Transverse colon (tissue), 4 donors: ENCODE results near the gene ALDH16A1. TPM values are rescaled to one million over a fixed set of nuclear protein-coding genes. Genes with fewer than 3 reads are reported as not detected.

Source experiments
- DNase-seq: peaks from one replicate; pipeline ENCODE4 v3.0.0-alpha.2; 2019
- H3K27ac ChIP-seq, 4 donors: fragments of 200-600 bp; sonication (generic); 2 replicates each; pipeline ENCODE4 v1.5.1; 2016 to 2018; ENCODE audit warnings: inconsistent platforms in 4 of 4
- H3K27me3 ChIP-seq: fragments of 200-600 bp; sonication (generic); 2 replicates; pipeline ENCODE4 v1.5.1; 2017; ENCODE audit warnings: inconsistent platforms
- H3K36me3 ChIP-seq, 4 donors: fragments of 200-600 bp; sonication (generic); 2 replicates each; pipeline ENCODE4 v1.5.1; 2017 to 2019; ENCODE audit warnings: inconsistent platforms in 4 of 4
- H3K4me1 ChIP-seq, 4 donors: fragments of 200-600 bp; sonication (generic); 2 replicates each; pipeline ENCODE4 v1.5.1; 2017 to 2020; ENCODE audit warnings: inconsistent platforms in 4 of 4
- H3K4me3 ChIP-seq, 4 donors: fragments of 200-600 bp; sonication (generic); 1 replicate in 1 of 4; 2 replicates in 3 of 4; pipeline versions ENCODE4 v1.5.1 to v1.6.1; 2017 to 2019; ENCODE audit warnings: inconsistent platforms in 4 of 4
- H3K9me3 ChIP-seq, 2 donors: fragments of 200-600 bp; sonication (generic); 2 replicates each; pipeline ENCODE4 v1.5.1; 2017 to 2019; ENCODE audit warnings: inconsistent platforms in 2 of 2
- EP300 ChIP-seq: sonication (generic); formaldehyde crosslinking; IDR thresholded peaks from one replicate; pipeline ENCODE4 v1.6.1; 2017; ENCODE audit warnings: antibody characterized with exemption, low read depth
- POLR2A ChIP-seq: fragments of 450-650 bp; IDR thresholded peaks from one replicate; pipeline ENCODE4 v1.6.1; 2016; ENCODE audit warnings: antibody characterized with exemption, mild to moderate bottlenecking, moderate library complexity
- POLR2AphosphoS5 ChIP-seq, 3 donors: sonication (generic); formaldehyde crosslinking; IDR thresholded peaks; one replicate each; pipeline ENCODE4 v1.6.1; 2016; ENCODE audit warnings: antibody characterized with exemption in 3 of 3
- WGBS, 2 donors: methylation state at CpG; one replicate each; pipeline ENCODE4 v1.1.5; 2018; ENCODE audit warnings: low coverage in 1 of 2; 5-methylcytosine and 5-hydroxymethylcytosine counted together
- in situ Hi-C, 4 donors: fragments of 200-750 bp; cut with MboI; loops; one replicate each; pipeline versions ENCODE4 v1.15.0 to v1.15.1; 2017; ENCODE audit warnings: low sequenced_read_pairs in 3 of 4, low pct_ligation_motif_present in 1 of 4, low pct_unique_long_range_greater_than_20kb in 1 of 4
- intact Hi-C: fragments of 100-400 bp; cut with DNase I; formaldehyde crosslinking; loops from one replicate; pipeline ENCODE4 v1.15.1; 2023; ENCODE audit warnings: low total_unique reads
- total RNA-seq, 4 donors: library from RNA; depleted of rRNA; stranded (reverse); fragments of >200 nt; gene quantifications; one replicate each; pipeline ENCODE4 v1.1.0, GENCODE V29; 2016
- TF ChIP-seq, protein P1 (sequence below), 5 experiments: fragments of 200-600 bp in 3 of 5; fragments of 450-650 bp in 2 of 5; sonication (generic) in 3 of 5; IDR thresholded peaks; 1 replicate in 2 of 5; 2 replicates in 3 of 5; pipeline ENCODE4 v1.5.1; 2016 to 2017; ENCODE audit warnings: antibody characterized with exemption in 5 of 5, inconsistent platforms in 3 of 5, mild to moderate bottlenecking in 2 of 5, moderate library complexity in 1 of 5

Gene ALDH16A1
- total RNA-seq, 4 donors from 2014 or later, result 24.3 to 465 (median 43.1) TPM

DNA sequence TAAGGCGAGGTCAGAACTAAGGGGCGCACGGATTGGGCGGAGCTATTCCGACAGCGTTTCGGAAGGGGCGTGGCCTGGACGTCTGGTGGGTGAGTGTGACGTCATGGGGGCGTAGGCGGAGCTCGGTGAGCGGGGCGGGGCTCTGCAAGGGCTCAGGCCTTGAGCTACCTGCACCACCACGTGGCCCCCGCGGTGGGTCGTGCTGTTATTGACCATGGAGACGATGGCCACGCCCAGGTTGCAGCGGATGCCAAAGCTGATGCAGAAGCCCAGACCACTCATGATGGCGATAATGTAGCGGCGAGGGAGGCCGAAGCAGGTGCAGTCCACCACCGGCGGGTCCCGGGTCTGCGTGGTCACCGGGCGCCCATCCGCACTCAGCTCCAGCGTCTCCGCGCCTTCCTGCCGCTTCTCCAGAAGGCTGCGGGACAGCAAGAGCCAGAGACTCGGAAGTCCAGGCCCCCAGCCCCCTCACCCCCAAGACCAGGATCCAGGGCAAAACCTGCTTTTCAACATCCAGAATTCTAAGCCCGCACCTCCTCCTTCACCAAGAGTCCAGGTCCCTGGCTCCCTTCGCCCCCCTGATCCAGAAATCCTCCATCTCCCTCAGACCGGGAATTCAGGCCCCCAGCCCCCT lies 16.5 kb upstream of the ALDH16A1 start:
- no peak for DNase-seq
- Histone ChIP-seq H3K4me3 (no peak overlapping the region), H3K36me3 (no peaks in the 10 kb centered on the region), H3K27me3 (peaks cover 100% of the 10 kb centered on the region), H3K9me3 (no peaks in the 10 kb centered on the region), H3K4me1 (peaks cover 0 to 4% (median under 1%) of the 10 kb centered on the region in 4 donors), H3K27ac (no peak overlapping the region)
- TF ChIP-seq POLR2A (no peak), EP300 (no peak), POLR2AphosphoS5 (IDR thresholded peaks at IDR 0.05) (no peak)
- TF ChIP-seq, protein P1, sequence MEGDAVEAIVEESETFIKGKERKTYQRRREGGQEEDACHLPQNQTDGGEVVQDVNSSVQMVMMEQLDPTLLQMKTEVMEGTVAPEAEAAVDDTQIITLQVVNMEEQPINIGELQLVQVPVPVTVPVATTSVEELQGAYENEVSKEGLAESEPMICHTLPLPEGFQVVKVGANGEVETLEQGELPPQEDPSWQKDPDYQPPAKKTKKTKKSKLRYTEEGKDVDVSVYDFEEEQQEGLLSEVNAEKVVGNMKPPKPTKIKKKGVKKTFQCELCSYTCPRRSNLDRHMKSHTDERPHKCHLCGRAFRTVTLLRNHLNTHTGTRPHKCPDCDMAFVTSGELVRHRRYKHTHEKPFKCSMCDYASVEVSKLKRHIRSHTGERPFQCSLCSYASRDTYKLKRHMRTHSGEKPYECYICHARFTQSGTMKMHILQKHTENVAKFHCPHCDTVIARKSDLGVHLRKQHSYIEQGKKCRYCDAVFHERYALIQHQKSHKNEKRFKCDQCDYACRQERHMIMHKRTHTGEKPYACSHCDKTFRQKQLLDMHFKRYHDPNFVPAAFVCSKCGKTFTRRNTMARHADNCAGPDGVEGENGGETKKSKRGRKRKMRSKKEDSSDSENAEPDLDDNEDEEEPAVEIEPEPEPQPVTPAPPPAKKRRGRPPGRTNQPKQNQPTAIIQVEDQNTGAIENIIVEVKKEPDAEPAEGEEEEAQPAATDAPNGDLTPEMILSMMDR (IDR thresholded peaks at IDR 0.05), result no peak
- in situ Hi-C loops, result loop anchor here in 1 of 4 donors (5.0 kb wide), 1 partner anchor 44 kb away; no protein-coding TSS in a partner anchor
- 21 to 27% methylated on average over 2 to 35 of the region's 42 CpGs for WGBS, 2 donors
- intact Hi-C loops, result no loop called here

DNA sequence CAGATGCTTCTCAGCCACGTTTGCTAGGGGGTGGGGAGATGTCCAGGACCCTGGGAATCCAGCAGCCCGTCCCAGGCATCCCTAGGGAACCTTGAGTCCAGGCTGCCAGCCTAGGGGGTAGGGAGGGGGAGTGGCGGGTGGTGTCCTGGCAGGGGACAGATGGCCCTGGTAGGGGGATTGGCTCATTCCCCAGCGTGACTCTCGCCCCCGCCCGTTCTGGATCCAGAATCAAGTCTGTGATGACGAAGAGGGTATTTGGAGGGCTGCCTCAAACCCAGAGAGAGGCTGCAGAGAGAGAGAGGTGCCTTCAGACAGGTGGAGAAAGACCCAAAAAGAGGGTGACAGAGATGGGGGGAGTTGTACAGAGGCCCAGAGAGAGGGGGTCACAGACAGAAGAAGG lies 15.8 kb upstream of the ALDH16A1 start:
- 10 to 20% methylated on average over 2 to 8 of the region's 8 CpGs for WGBS, 2 donors

DNA sequence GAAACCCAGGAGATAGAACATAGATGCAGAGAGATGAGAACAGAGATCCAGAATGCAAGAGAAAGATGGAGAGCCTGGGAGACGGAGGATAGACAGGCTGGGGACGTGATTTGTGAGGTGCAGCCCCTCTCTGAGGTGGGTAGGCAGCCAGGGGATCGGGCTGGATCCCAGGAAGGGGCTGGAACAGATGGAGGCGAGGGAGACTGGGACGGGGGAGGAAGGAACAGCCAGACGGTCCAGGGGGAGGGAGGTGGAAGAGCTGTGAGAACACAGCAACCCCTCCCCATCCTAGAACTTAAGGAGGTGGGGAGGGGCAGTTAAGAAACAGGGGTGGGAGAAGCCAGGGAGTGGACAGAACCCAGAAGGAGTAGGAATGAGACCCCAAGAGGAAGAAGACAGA lies 14.8 kb upstream of the ALDH16A1 start:
- Histone ChIP-seq H3K4me3 (no peak overlapping the region), H3K27ac (no peak overlapping the region), H3K4me1 (peaks cover 0 to 16% (median 5%) of the 10 kb centered on the region in 4 donors), H3K27me3 (peaks cover 96% of the 10 kb centered on the region), H3K36me3 (no peaks in the 10 kb centered on the region), H3K9me3 (no peaks in the 10 kb centered on the region)
- TF ChIP-seq EP300 (no peak), POLR2AphosphoS5 (IDR thresholded peaks at IDR 0.05) (no peak), POLR2A (no peak)
- TF ChIP-seq, protein P1 (IDR thresholded peaks at IDR 0.05), result no peak
- WGBS, 2 donors, result 13 to 27% methylated on average over 5 to 6 of the region's 6 CpGs
- no peak for DNase-seq
- intact Hi-C loops, result no loop called here
- in situ Hi-C loops, result loop anchor here in 1 of 4 donors (5.0 kb wide), 1 partner anchor 46 kb away; no protein-coding TSS in a partner anchor

More for the DNA sequence above, 15.8 kb upstream of the ALDH16A1 start:
- Histone ChIP-seq H3K27me3 (peaks cover 100% of the 10 kb centered on the region), H3K4me1 (peaks cover 0 to 9% (median 4%) of the 10 kb centered on the region in 4 donors), H3K4me3 (no peak overlapping the region), H3K36me3 (no peaks in the 10 kb centered on the region), H3K27ac (no peak overlapping the region), H3K9me3 (no peaks in the 10 kb centered on the region)
- no peak for TF ChIP-seq POLR2AphosphoS5 (IDR thresholded peaks at IDR 0.05)
- TF ChIP-seq, protein P1 (IDR thresholded peaks at IDR 0.05), result no peak
- no peak for TF ChIP-seq POLR2A
- in situ Hi-C loops (loop anchor here in 1 of 4 donors (5.0 kb wide), 1 partner anchor 45 kb away; no protein-coding TSS in a partner anchor), intact Hi-C loops (no loop called here)
- DNase-seq, result no peak

DNA sequence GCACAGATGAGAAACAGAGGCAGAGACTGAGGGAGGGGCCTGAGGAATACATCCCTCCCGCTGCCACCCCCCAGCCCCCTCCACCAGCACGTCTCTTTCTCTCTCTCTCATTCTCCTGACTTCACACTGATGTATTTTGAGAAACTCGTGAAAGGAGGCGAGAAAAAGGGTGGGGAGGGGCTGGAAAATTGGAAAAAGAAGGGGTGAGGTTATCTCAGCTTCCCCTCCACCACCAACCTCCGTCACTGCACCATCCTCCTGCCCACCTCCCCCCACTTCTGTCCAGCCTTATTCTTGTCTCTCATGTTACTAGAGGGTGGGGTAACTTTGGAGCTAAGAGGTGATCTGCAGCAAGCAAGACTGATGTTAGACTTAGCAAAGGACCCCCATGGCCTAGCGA lies 13.2 kb upstream of the ALDH16A1 start:
- in situ Hi-C loops (loop anchor here in 3 of 4 donors (5.0 to 10.0 kb wide), 2 partner anchors 45 to 48 kb away; no protein-coding TSS in a partner anchor), intact Hi-C loops (loop anchor here (5.0 to 10.0 kb wide), 2 partner anchors 48 to 215 kb away; no protein-coding TSS in a partner anchor)

More for the DNA sequence above, 13.2 kb upstream of the ALDH16A1 start:
- TF ChIP-seq, protein P1 (IDR thresholded peaks at IDR 0.05), result no peak
- TF ChIP-seq POLR2A (no peak), POLR2AphosphoS5 (IDR thresholded peaks at IDR 0.05) (no peak), EP300 (no peak)
- Histone ChIP-seq H3K4me3 (no peak overlapping the region), H3K4me1 (peaks cover 0 to 21% (median 5%) of the 10 kb centered on the region in 4 donors), H3K36me3 (no peaks in the 10 kb centered on the region), H3K27ac (no peak overlapping the region), H3K27me3 (peaks cover 80% of the 10 kb centered on the region), H3K9me3 (no peaks in the 10 kb centered on the region)
- WGBS, 2 donors, result 42% methylated on average over 6 of the region's 6 CpGs; no CpG with 5 or more reads in 1 of the 2 donors
- DNase-seq, result no peak
